Measurements from ENCODE around the gene GAPDH. TPM values are rescaled to one million over a fixed set of nuclear protein-coding genes. Genes with fewer than 3 reads are reported as not detected.
"Not testable (repeated sequence)": the region's sequence is repeated elsewhere in the genome, so short reads cannot be mapped to it uniquely, and the experiment has no call there.

GAPDH gene
- polyA plus RNA-seq, 5 donors: 1,481 to 1,953 (median 1,592) TPM

DNA sequence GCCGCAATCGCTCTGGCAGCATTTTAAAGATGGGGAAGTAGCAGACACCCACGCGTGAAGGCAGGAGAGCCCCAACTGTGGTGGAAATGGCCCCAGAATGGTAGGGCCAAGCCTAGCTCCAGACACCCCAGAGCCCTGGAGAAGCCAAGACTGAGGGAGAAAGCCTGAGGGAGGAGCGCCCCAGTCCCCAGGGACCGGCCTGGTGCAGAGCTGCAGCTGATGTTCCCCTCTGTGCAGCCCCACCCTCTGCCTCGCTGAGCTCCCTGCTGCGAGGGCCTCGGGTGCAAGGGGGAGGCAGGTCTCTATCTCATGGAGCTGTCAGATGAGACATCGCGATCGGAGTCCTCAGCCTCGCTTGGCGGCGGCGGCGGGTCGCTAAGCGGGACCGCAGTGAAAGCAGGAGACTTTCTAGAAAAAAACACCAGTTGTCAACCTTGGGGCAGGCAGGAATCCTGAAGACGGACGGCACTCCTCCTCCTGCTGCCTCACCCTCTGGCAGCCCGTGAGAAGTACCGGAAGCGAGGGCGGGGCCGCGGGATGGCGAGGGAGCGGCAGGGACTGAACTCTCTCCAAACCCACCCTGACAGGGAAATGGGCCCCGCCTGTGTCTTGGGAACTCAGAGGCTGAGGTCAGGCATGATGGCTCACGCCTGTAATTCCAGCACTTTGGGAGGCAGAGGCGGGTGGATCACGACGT lies 6.0 kb downstream of the GAPDH start:
- DNase-seq: peak; percentile 75 to 80

- DNase-seq: no peak
Observed at GRCh38 chr12:6541371-6542165, 7.3 kb downstream of the GAPDH start.

- DNase-seq: no peak
Observed at GRCh38 chr12:6542209-6543009, 8.1 kb downstream of the GAPDH start.

DNA sequence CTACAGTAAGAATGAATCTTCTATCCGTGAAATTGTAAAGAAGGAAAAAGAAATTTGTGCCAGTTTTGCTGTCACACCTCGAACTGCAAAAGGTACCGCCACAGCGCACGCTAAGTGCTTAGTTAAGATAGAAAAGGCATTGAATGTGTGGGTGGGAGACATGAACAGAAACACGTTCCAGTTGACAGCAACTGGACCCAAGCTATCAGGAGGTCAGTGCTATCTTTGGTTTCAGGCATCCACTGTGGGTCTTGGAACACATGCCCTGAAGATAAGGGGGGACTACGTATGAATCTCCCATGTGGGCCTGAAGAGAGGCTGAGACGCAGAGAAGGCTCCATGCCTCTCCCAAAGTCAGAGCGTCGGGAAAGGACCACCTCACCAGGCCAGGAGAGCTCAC lies 11.7 kb downstream of the GAPDH start:
- DNase-seq: no peak

DNA sequence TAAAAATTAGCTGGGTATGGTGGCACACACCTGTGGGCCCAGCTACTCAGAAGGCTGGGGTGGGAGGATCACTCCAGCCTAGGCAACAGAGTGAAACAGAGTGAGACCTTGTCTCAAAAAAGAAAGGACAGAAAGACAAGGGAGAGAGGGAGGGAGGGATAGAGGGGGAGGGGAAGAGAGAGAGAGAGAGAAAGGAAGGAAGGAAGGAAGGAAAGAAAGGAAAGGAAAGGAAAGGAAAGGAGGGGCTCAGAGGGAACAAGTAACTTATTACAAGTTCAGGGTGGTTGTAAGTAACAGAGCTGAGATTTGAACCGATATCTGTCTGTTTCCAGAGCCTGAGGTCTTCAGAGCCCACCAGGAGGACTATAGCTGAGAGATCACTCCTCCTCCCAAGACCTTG lies 13.2 kb downstream of the GAPDH start:
- no peak for DNase-seq

GRCh38 chr12:6547987-6548386 lies 13.7 kb downstream of the GAPDH start:
- DNase-seq: no peak

- DNase-seq: no peak
Observed at GRCh38 chr12:6548556-6548955, 14.2 kb downstream of the GAPDH start.

- DNase-seq: no peak
Observed at GRCh38 chr12:6548966-6549683, 14.8 kb downstream of the GAPDH start.

- DNase-seq: no peak
Observed at GRCh38 chr12:6549684-6550151, 15.4 kb downstream of the GAPDH start.

GRCh38 chr12:6550294-6551062 lies 16.2 kb downstream of the GAPDH start:
- DNase-seq: no peak

DNA sequence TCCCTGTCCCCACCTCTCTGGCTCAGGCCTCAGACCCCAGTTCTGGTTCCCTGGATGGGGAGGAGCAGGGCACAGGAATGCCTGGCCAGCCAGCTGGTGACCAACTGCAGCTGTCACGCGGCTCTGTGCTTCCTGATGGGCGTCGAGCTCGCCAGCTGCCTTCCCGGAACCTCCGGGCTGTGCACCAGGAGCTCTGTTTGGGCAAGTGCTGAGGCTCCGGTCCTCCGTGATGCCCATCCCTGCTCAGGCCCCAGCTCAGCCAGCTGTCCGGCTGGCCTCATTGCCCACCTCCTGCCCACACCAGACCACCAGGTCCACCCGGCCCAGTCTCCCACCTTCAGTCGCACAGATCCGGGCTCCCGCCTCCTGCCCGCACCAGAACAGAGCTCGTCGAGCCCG lies 16.7 kb downstream of the GAPDH start:
- no peak for DNase-seq

DNA sequence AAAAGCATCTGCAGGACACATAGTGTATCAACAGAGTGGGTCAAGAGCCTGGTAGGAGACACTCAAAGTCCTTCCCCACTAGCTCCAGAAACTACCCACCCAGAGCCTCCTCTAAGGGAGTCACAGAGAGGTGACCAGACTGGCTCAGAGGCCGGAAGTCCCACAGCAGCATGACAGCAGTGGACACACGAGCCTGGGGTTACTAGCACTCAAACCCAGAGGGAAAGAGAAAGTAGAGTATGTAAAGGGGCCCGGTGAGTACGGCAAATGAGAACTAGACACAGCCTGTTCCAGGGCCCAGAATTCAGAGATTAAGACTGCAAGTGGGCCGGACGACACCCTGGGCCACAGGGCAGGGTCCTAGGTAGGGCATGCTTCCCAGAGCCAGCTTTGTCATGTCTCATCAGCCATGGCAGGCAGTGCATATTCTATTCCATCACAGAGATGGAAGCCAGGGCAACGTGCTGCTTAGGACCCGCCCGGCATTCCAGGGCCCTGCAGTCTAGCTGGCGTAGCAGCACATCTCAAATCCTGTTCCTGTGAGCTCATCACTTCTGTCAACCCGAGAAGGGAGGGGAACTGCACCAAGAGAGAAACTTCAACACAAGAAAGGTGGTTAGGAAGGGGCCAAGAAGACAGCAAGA lies 17.3 kb downstream of the GAPDH start:
- DNase-seq: no peak

DNA sequence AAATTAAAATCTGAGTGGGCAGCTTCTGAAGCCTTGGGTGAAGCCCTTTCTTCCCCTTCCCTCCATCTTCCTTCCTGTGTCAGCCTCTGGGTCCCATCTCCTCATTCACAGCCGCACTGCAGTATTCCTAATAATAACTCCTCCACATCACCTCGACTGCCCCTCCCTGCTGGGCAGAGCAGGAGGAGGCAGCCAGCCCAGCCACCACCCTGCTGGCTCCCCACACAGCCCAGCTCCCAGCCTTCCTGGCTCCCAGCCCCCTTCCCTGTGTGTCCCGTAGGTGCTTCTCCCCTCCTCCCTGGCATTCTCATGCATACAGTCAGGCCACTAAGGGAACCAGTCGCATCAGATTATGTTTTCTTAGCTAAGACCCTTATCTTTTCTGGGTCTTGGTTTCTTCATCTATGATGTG lies 17.8 kb downstream of the GAPDH start:
- no peak for DNase-seq

GRCh38 chr12:6553051-6553868 lies 18.9 kb downstream of the GAPDH start:
- DNase-seq: no peak

- DNase-seq: peak; percentile 46 to 56
Observed at GRCh38 chr12:6554168-6555017, 20.1 kb downstream of the GAPDH start.

DNA sequence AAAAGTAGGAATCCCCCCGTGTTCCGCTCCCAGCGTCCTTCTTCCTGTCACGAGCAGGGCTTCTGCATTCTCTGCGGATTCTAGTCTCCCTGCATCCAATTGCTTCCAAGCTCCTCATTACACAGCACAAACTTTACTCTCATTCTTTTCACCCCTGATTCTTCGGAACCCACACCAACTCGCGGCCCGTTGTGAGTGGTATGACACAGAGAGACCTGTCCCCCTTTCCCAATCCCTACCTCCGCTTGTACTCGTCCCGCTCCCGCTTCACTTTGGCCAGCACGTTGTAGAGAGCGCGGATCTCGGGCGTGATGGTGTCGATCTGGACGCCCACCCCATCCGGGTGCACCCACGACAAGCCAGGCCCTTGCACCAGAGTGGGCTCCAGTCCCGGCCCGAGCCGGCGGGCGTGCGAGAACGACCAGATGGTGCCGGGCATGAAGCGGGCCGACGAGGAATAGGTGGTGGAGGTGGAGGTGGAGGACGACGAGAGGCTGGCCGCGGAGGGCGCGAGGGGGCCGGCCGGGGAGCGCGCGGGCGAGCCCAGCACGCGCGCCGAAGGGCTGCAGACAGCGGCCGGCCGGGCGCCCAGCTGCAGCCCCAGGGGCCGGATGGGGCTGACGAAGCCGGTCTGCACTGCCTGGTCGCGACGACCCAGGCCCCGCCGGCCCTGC lies 20.8 kb downstream of the GAPDH start:
- DNase-seq: no peak

DNA sequence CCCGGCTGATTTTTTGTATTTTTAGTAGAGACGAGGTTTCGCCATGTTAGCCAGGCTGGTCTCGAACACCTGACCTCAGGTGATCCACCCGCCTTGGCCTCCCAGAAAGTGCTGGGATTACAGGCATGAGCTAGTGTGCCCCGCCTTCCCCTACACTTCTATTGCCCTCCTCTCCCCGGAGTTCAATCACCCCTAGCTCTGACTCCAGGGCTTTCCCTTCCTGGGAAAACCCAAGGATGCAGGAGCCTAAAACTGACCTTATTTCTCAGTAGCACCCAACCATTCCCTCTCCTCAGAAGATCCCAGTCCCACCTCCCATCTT lies 22.1 kb downstream of the GAPDH start:
- not testable (repeated sequence) for DNase-seq

DNA sequence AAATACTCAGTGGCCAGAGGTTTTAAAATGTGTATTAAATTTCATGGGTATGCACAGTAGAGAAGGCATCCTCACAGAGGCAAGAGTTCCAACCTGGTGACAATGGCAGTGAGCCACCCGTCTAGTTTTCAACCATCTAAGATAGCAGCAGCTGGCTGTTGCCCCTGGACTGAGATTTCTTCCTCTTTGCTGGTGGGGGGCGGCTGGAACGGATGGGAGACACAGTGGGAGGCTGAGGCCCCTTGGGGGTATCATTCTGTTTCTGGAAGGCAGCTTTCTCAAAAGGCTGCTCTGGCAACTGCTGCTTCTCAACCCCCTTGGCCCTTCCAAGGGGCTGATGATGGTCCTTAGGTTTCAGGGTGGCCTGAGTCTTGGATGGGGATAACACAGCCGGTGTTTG lies 22.5 kb downstream of the GAPDH start:
- no peak for DNase-seq
